Progenitor cell of endocrine pancreas (in vitro differentiated cells): ENCODE data around the gene AOAH. TPM values are rescaled to one million over a fixed set of nuclear protein-coding genes. Genes with fewer than 3 reads are reported as not detected.

Experiments
- DNase-seq: peaks from one replicate; pipeline ENCODE4 v3.0.0; 2021; ENCODE audit warnings: low spot score; ENCODE audit not compliant: unreplicated experiment
- H3K27ac Mint-ChIP-seq: 2 replicates; pipeline ENCODE4 v1.8.0; 2021; ENCODE audit warnings: mild to moderate bottlenecking, moderate library complexity, mixed read lengths
- H3K27me3 Mint-ChIP-seq: 2 replicates; pipeline ENCODE4 v1.8.0; 2021; ENCODE audit warnings: mixed read lengths
- H3K36me3 Mint-ChIP-seq: 2 replicates; pipeline ENCODE4 v1.8.0; 2022; ENCODE audit warnings: mixed read lengths; ENCODE audit not compliant: insufficient read depth
- H3K4me1 Mint-ChIP-seq: 2 replicates; pipeline ENCODE4 v1.8.0; 2021; ENCODE audit warnings: low read depth, mixed read lengths
- H3K4me3 Mint-ChIP-seq: 2 replicates; pipeline ENCODE4 v1.8.0; 2021; ENCODE audit warnings: low read depth, mild to moderate bottlenecking, moderate library complexity, mixed read lengths
- H3K9me3 Mint-ChIP-seq: 2 replicates; pipeline ENCODE4 v1.8.0; 2021; ENCODE audit warnings: low read depth, mixed read lengths
- total RNA-seq: library from RNA; stranded (reverse); gene quantifications from 2 replicates; pipeline ENCODE4 v1.2.1, GENCODE V29; 2021
- TF ChIP-seq, protein P1 (sequence below): fragments of 200-600 bp; sonication (generic); IDR thresholded peaks from one replicate; pipeline ENCODE4 v1.5.0; 2021; ENCODE audit warnings: antibody characterized with exemption, mild to moderate bottlenecking; ENCODE audit not compliant: unreplicated experiment

Gene AOAH
- total RNA-seq, 1 donor from 2014 or later, result 3.3 TPM

DNA sequence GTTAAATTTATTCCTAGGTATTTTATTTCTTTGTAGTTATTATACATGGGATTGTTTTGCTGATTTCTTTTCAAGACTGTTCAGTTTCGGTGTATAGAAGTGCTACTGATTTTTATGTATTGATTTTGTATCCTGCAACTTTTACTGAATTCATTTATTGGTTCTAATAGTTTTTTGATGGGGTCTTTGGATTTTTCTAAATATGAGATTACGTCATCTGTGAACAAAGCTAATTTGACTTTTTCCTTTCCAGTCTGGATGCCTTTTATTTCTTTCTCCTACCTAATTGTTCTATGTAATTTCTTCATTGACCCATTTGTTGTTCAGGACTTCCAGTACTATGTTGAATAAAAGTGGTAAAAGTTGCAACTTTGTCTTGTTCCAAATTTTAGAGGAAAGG, 5.8 kb upstream of the AOAH start:
- DNase-seq, result no peak
- H3K27me3 Mint-ChIP-seq, result no peaks in the 10 kb centered on the region
- H3K36me3 Mint-ChIP-seq, result peaks cover 15% of the 10 kb centered on the region
- H3K4me1 Mint-ChIP-seq, result peaks cover 4% of the 10 kb centered on the region
- no peak overlapping the region for H3K4me3 Mint-ChIP-seq
- no peak overlapping the region for H3K27ac Mint-ChIP-seq
- TF ChIP-seq, protein P1, sequence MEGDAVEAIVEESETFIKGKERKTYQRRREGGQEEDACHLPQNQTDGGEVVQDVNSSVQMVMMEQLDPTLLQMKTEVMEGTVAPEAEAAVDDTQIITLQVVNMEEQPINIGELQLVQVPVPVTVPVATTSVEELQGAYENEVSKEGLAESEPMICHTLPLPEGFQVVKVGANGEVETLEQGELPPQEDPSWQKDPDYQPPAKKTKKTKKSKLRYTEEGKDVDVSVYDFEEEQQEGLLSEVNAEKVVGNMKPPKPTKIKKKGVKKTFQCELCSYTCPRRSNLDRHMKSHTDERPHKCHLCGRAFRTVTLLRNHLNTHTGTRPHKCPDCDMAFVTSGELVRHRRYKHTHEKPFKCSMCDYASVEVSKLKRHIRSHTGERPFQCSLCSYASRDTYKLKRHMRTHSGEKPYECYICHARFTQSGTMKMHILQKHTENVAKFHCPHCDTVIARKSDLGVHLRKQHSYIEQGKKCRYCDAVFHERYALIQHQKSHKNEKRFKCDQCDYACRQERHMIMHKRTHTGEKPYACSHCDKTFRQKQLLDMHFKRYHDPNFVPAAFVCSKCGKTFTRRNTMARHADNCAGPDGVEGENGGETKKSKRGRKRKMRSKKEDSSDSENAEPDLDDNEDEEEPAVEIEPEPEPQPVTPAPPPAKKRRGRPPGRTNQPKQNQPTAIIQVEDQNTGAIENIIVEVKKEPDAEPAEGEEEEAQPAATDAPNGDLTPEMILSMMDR, result no peak
- H3K9me3 Mint-ChIP-seq, result peaks cover 33% of the 10 kb centered on the region

DNA sequence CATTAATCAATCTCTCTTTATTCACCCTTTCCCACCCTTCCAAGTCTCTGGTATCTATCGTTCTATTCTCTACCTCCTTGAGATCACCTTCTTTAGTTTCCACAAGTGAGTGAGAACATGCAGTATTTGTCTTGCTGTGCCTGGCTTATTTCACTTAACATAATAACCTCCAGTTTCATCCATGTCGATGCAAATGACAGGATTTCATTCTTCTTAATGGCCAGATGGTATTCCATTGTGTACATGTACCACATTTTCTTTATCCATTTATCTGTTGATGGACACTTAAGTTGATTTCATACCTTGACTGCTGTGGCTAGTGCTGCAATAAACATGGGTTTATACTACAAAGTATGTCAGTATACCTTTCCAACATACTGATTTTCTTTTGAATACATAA, 3.8 kb upstream of the AOAH start:
- Mint-ChIP-seq H3K9me3 (peaks cover 29% of the 10 kb centered on the region), H3K27me3 (no peaks in the 10 kb centered on the region), H3K4me3 (no peak overlapping the region), H3K36me3 (peaks cover 14% of the 10 kb centered on the region), H3K4me1 (peaks cover 14% of the 10 kb centered on the region), H3K27ac (no peak overlapping the region)
- no peak for DNase-seq
- TF ChIP-seq, protein P1, result no peak

DNA sequence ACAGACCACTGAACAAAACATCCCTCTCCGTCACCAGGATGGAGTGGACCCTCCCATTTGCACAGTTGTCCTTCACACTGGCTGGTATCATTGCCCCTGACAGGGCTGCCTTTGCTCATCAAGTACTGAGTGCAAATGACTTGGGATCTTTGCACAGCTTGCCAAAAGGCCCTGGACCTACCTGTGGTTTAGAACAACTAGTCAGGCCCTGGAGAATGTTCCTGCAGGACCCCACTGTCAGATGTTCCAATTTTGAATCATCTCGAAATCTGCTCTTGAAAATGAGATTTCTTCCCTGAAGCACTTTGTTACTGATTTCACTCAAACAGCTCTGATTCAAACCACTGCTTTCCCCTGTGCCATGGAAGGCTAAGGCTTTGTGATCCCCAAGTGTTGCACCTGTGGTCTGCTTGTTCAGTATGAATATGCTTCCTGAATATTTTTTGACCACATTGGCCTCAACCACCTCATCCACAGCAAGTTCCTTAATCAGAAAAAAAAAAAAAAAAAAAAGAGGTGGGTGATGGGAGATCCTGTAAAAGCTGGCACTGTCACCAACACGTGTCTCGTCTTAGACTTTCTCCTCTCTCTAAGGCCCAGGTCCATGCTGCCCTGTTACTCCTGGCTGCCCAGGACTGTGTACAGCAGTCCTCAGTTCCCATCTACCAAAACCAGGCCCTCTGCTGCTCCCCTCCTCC, 2.7 kb upstream of the AOAH start:
- no peak for DNase-seq
- H3K9me3 Mint-ChIP-seq, result peaks cover 23% of the 10 kb centered on the region
- H3K27ac Mint-ChIP-seq, result no peak overlapping the region

DNA sequence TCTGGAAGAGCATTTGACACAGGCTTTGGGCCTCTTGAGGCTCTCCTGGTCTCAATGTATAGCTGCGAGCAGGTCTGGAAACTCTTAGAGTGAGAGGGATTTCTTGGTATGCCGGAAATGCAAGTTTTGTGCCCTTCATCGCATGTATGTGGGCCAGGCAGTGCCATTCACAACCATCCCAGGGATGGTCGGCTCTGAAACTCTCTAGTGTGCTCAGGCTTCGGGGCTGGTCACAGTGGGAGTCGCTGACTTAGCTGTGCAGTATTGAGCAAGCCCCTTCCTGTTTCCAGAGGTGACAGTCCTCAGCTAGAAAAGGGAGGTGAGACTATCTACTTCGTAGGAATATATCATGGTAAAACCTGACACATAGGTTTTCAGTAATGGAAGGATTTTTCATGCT, 2.0 kb upstream of the AOAH start:
- H3K4me3 Mint-ChIP-seq, result no peak overlapping the region

More for the DNA sequence above, 2.7 kb upstream of the AOAH start:
- peaks cover 14% of the 10 kb centered on the region for H3K4me1 Mint-ChIP-seq
- H3K4me3 Mint-ChIP-seq, result no peak overlapping the region
- peaks cover 10% of the 10 kb centered on the region for H3K36me3 Mint-ChIP-seq
- no peaks in the 10 kb centered on the region for H3K27me3 Mint-ChIP-seq
- TF ChIP-seq, protein P1, result no peak

DNA sequence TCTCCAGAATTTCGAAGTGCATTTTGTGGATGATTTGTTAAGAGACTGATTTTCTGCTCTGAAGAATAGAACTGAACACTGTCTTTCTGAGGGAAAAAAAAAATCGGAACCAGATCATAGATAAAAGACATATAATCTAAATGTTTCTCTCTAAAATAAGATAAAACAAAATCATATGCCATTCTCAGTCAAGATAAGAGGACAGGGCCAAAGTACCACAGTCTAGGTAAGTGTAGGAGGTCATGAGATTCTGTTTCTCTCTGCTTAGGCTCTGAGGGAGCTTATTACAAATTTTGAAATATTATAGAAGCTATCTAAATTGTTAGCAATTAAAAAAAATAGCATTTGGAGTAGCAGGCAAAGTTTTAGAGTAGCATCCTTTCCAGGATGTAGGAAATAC, 702 bp upstream of the AOAH start:
- no peak overlapping the region for H3K27ac Mint-ChIP-seq
- TF ChIP-seq, protein P1, result no peak
- H3K4me3 Mint-ChIP-seq, result no peak overlapping the region
- peaks cover 14% of the 10 kb centered on the region for H3K4me1 Mint-ChIP-seq
- peaks cover 13% of the 10 kb centered on the region for H3K9me3 Mint-ChIP-seq
- no peak for DNase-seq
- H3K27me3 Mint-ChIP-seq, result peaks cover 8% of the 10 kb centered on the region
- H3K36me3 Mint-ChIP-seq, result peaks cover 5% of the 10 kb centered on the region

More for the DNA sequence above, 2.0 kb upstream of the AOAH start:
- H3K27me3 Mint-ChIP-seq, result peaks cover 2% of the 10 kb centered on the region
- TF ChIP-seq, protein P1, result no peak
- peaks cover 6% of the 10 kb centered on the region for H3K36me3 Mint-ChIP-seq
- no peak overlapping the region for H3K27ac Mint-ChIP-seq
- no peak for DNase-seq
- H3K9me3 Mint-ChIP-seq, result peaks cover 21% of the 10 kb centered on the region
- peaks cover 14% of the 10 kb centered on the region for H3K4me1 Mint-ChIP-seq
